Prostate gland (tissue), 2 donors: ENCODE results near the gene ZNF32. TPM values are rescaled to one million over a fixed set of nuclear protein-coding genes. Genes with fewer than 3 reads are reported as not detected.
"Not testable (repeated sequence)": the region's sequence is repeated elsewhere in the genome, so short reads cannot be mapped to it uniquely, and the experiment has no call there.

Experiments used
- DNase-seq: peaks from one replicate; pipeline ENCODE4 v3.0.0-alpha.2; 2019; ENCODE audit warnings: low spot score
- H3K27ac ChIP-seq, 2 donors: fragments of 200-600 bp; sonication (generic); 2 replicates each; pipeline ENCODE4 v1.5.1; 2017 to 2019
- H3K27me3 ChIP-seq: fragments of 200-600 bp; sonication (generic); replicated peaks from 2 replicates; pipeline ENCODE4 v1.5.1; 2019; ENCODE audit not compliant: insufficient read depth
- H3K36me3 ChIP-seq, 2 donors: fragments of 200-600 bp; sonication (generic); 1 replicate in 1 of 2; 2 replicates in 1 of 2; pipeline versions ENCODE4 v1.5.1 to v1.8.1; 2017 to 2019
- H3K4me1 ChIP-seq: fragments of 200-600 bp; sonication (generic); replicated peaks from 2 replicates; pipeline ENCODE4 v1.5.1; 2019
- H3K4me3 ChIP-seq, 2 donors: fragments of 200-600 bp; sonication (generic); 2 replicates each; pipeline ENCODE4 v1.5.1; 2017 to 2019
- H3K9me3 ChIP-seq: fragments of 200-600 bp; sonication (generic); 2 replicates; pipeline ENCODE4 v1.5.1; 2017
- POLR2A ChIP-seq: fragments of 450-650 bp; IDR thresholded peaks from one replicate; pipeline ENCODE4 v1.6.1; 2016; ENCODE audit warnings: antibody characterized with exemption, mild to moderate bottlenecking
- POLR2AphosphoS5 ChIP-seq: sonication (generic); formaldehyde crosslinking; IDR thresholded peaks from one replicate; pipeline ENCODE4 v1.6.1; 2017; ENCODE audit warnings: antibody characterized with exemption
- WGBS: methylation state at CpG from one replicate; pipeline ENCODE4 v1.1.5; 2018; 5-methylcytosine and 5-hydroxymethylcytosine counted together
- intact Hi-C: fragments of 100-400 bp; cut with DNase I; formaldehyde crosslinking; loops from one replicate; pipeline ENCODE4 v1.14.2; 2022
- total RNA-seq, 2 donors: library from RNA; depleted of rRNA; stranded (reverse); fragments of >200 nt; gene quantifications; one replicate each; pipeline ENCODE4 v1.1.0, GENCODE V29; 2016
- TF ChIP-seq, protein P1 (sequence below), 4 experiments: fragments of 200-600 bp in 2 of 4; fragments of 450-650 bp in 2 of 4; sonication (generic) in 2 of 4; IDR thresholded peaks; 1 replicate in 3 of 4; 2 replicates in 1 of 4; pipeline ENCODE4 v1.5.1; 2016 to 2019; ENCODE audit warnings: antibody characterized with exemption in 4 of 4, mild to moderate bottlenecking in 2 of 4, moderate library complexity in 2 of 4

Gene ZNF32
- total RNA-seq, 2 donors from 2014 or later, result 31.6 to 52.8 TPM

DNA sequence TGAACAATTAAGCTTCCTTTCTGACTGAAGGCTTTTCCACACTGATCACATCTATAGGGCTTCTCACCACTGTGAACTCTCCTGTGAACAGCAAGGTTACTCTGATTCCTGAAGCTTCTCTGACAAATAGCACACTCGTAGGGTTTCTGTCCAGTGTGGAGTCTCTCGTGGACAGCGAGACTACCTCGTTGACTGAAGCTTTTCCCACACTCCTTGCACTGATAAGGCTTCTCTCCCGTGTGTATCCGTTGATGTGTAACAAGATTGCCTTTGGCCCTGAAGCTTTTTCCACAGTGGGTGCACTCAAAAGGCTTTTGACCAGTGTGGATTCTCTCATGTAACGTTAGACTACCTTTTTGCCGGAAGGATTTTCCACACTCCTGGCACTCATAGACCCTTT lies 4.4 kb downstream of the ZNF32 start:
- no peaks in the 10 kb centered on the region for H3K4me1 ChIP-seq
- 98% methylated on average over 8 of the region's 8 CpGs for WGBS
- DNase-seq, result no peak
- no peaks in the 10 kb centered on the region for H3K27me3 ChIP-seq
- no peak overlapping the region for H3K4me3 ChIP-seq
- TF ChIP-seq POLR2A (no peak), POLR2AphosphoS5 (no peak)
- TF ChIP-seq, protein P1, sequence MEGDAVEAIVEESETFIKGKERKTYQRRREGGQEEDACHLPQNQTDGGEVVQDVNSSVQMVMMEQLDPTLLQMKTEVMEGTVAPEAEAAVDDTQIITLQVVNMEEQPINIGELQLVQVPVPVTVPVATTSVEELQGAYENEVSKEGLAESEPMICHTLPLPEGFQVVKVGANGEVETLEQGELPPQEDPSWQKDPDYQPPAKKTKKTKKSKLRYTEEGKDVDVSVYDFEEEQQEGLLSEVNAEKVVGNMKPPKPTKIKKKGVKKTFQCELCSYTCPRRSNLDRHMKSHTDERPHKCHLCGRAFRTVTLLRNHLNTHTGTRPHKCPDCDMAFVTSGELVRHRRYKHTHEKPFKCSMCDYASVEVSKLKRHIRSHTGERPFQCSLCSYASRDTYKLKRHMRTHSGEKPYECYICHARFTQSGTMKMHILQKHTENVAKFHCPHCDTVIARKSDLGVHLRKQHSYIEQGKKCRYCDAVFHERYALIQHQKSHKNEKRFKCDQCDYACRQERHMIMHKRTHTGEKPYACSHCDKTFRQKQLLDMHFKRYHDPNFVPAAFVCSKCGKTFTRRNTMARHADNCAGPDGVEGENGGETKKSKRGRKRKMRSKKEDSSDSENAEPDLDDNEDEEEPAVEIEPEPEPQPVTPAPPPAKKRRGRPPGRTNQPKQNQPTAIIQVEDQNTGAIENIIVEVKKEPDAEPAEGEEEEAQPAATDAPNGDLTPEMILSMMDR (IDR thresholded peaks at IDR 0.05), result no peak
- H3K27ac ChIP-seq, result no peak overlapping the region
- peaks cover 7 to 29% of the 10 kb centered on the region in 2 donors for H3K36me3 ChIP-seq
- H3K9me3 ChIP-seq, result no peaks in the 10 kb centered on the region
- intact Hi-C loops, result no loop called here

DNA sequence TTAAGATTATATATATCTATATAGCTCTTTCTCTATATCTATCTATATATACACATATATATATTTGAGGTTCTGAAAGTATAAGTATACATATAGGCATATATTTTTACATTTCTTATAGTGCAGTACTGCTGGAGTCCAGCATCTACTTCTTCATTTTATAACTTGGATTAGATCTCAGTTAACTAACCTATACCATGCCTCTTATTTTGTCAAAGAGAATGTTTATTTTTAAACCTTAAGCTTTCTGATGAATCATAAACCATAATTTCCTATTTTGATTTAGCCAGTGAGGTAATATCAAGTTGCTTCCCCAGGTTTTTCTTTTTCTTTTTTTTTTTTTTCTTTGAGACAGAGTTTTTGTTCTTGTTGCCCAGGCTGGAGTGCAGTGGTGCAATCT lies 8.1 kb downstream of the ZNF32 start:
- intact Hi-C loops, result no loop called here
- Histone ChIP-seq H3K9me3 (no peaks in the 10 kb centered on the region), H3K36me3 (peaks cover 7 to 25% of the 10 kb centered on the region in 2 donors)

DNA sequence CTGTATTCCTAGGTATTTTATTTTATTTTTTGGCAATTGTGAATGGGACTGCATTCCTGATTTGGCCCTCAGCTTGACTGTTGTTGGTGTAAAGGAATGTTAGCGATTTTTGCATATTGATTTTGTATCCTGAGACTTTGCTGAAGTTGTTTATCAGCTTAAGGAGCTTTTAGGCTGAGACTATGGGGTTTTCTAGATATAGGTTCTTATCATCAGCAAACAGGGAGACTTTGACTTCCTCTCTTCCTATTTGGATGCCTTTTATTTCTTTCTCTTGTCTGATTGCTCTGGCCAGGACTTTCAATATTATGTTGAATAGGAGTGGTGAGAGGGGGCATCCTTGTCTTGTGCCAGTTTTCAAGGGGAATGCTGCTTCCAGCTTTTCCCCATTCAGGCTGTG lies 12.9 kb downstream of the ZNF32 start:
- intact Hi-C loops, result not testable (repeated sequence)
- WGBS, result 69% methylated on average over 1 of the region's 1 CpG

More for the DNA sequence above, 8.1 kb downstream of the ZNF32 start:
- H3K4me3 ChIP-seq, result no peak overlapping the region
- TF ChIP-seq, protein P1 (IDR thresholded peaks at IDR 0.05), result no peak
- no peak for TF ChIP-seq POLR2AphosphoS5
- no peak for TF ChIP-seq POLR2A
- no peaks in the 10 kb centered on the region for H3K27me3 ChIP-seq
- H3K27ac ChIP-seq, result no peak overlapping the region
- no peak for DNase-seq
- H3K4me1 ChIP-seq, result no peaks in the 10 kb centered on the region

DNA sequence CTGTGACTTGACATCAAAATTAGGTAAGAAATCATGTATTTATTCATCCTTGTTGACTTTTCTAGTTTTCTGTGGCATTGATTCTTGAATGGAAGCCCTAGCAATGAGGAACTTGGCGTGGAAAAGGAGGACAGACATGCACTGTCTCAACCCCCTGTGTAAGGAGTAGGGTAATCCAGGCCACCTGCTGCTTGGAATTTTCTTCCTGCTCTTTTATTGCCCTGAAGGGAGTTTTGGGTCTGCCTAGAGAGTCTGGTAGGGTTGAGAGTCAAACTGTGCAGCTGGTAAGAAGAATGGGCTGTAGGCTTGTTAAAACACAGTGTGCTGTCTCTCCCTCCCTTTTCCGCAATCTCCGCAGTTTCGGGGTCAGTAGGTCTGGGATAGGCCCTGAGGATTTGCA lies 19.7 kb downstream of the ZNF32 start:
- TF ChIP-seq POLR2A, result no peak
- TF ChIP-seq, protein P1 (IDR thresholded peaks at IDR 0.05), result no peak
- no peak for TF ChIP-seq POLR2AphosphoS5
- H3K36me3 ChIP-seq, result no peaks in the 10 kb centered on the region
- H3K4me3 ChIP-seq, result no peak overlapping the region
- DNase-seq, result no peak
- intact Hi-C loops, result no loop called here
- no peaks in the 10 kb centered on the region for H3K9me3 ChIP-seq
- H3K27me3 ChIP-seq, result no peaks in the 10 kb centered on the region
- no peak overlapping the region for H3K27ac ChIP-seq
- 89% methylated on average over 4 of the region's 4 CpGs for WGBS
- H3K4me1 ChIP-seq, result no peaks in the 10 kb centered on the region

More for the DNA sequence above, 12.9 kb downstream of the ZNF32 start:
- H3K36me3 ChIP-seq, H3K27me3 ChIP-seq, H3K27ac ChIP-seq, DNase-seq, H3K9me3 ChIP-seq, H3K4me1 ChIP-seq, H3K4me3 ChIP-seq: not testable (repeated sequence)

DNA sequence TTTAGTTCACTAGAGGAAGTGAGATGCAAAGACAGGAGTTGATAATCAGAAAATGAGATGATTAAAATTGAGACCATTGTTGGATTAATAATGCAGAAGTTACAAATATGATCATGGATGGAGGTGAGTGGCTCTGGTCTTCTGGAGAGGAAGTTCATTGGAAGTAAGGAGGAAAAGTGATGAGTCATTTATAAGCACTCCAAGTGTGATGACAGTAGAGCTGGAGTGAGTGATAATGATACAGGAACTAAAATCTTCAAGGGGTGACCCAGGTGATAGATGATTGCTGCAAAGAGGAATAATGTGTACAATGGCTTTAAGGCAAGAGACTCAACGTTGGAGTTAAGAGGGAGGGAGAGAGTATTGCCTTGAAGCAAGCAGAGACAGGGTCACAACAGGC lies 20.7 kb downstream of the ZNF32 start:
- TF ChIP-seq, protein P1 (IDR thresholded peaks at IDR 0.05), result no peak
- TF ChIP-seq POLR2AphosphoS5 (no peak), POLR2A (no peak)
- DNase-seq, result no peak
- intact Hi-C loops, result no loop called here
- WGBS, result 19% methylated on average over 1 of the region's 1 CpG
- Histone ChIP-seq H3K4me1 (no peaks in the 10 kb centered on the region), H3K9me3 (no peaks in the 10 kb centered on the region), H3K4me3 (no peak overlapping the region), H3K27me3 (no peaks in the 10 kb centered on the region), H3K27ac (no peak overlapping the region), H3K36me3 (no peaks in the 10 kb centered on the region)
